IPS DF 6.9 (cell line): ENCODE data around the gene TLX1.

Source experiments
- DNase-seq: peaks from one replicate; pipeline ENCODE4 v3.0.0-alpha.2; 2013; ENCODE audit warnings: low read depth, low spot score
- H3K27ac ChIP-seq: one replicate; pipeline ENCODE4 v1.5.1; 2013; ENCODE audit warnings: low read length, control low read depth
- H3K27me3 ChIP-seq: 2 replicates; pipeline ENCODE4 v1.6.1; 2013; ENCODE audit warnings: mild to moderate bottlenecking, low read length; ENCODE audit not compliant: control insufficient read depth, insufficient read depth
- H3K36me3 ChIP-seq: 2 replicates; pipeline ENCODE4 v1.6.1; 2013; ENCODE audit warnings: low read length; ENCODE audit not compliant: control insufficient read depth, insufficient read depth
- H3K4me1 ChIP-seq: 2 replicates; pipeline ENCODE4 v1.6.1; 2013; ENCODE audit warnings: low read length; ENCODE audit not compliant: control insufficient read depth, insufficient read depth
- H3K4me3 ChIP-seq: 2 replicates; pipeline ENCODE4 v1.5.1; 2013; ENCODE audit warnings: mild to moderate bottlenecking, low read length
- H3K9me3 ChIP-seq: 2 replicates; pipeline ENCODE4 v1.6.1; 2013; ENCODE audit warnings: low read length, inconsistent platforms; ENCODE audit not compliant: control insufficient read depth, insufficient read depth
- WGBS: extraction: QIAGEN DNeasy Blood & Tissue Kit; methylation state at CpG from one replicate; pipeline ENCODE4 v1.1.7; 2013; ENCODE audit warnings: mixed read lengths, missing lambda C conversion rate; ENCODE audit not compliant: insufficient read length, insufficient coverage; 5-methylcytosine and 5-hydroxymethylcytosine counted together

The TLX1 gene

DNA sequence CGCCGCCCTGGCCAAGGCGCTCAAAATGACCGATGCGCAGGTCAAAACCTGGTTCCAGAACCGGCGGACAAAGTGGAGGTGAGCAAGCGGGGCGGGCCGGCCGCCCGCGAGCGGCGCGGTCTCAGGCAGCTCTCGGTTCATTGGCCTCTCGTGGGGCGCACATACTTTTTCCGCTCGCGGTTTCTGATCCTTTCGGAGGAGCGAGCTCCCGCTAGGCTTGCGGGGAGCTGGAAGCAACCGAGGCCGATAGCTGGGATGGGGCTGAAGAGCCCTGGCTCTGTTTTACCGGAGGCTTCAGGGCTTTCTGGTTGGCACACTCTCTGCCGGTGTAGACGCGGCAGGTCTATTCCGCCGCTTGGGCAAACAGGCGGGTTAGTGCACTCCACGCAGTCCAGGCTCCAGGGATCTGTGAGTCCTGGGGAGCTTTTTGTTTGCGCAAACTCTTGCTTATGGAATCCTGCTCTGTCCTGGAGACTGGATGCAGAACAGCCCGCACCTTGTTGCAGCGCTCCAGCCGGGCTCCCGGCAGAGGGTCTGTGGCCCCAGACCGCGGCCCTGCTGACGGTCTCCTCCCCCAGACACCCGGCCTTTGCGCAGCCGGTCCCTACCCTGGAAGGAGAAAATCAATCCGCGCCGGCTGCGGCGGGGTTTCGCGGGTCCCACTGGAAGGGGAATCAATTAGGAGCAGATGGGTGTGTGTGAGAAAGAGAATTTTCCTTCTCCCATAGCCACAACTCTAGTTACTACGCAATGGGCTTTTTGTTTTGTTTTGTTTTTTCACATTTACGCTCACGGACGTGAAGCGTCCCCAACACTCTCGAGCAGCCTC is 3.4 kb downstream of the TLX1 start:
- no peak for DNase-seq
- no peaks in the 10 kb centered on the region; the same call in 1 of the 2 replicates for H3K4me1 ChIP-seq
- no peaks in the 10 kb centered on the region for H3K36me3 ChIP-seq
- WGBS: no CpG with 5 or more reads among the region's 60 CpGs
- no peak overlapping the region for H3K27ac ChIP-seq
- H3K4me3 ChIP-seq: no peak overlapping the region
- peaks cover 99% of the 10 kb centered on the region for H3K27me3 ChIP-seq
- H3K9me3 ChIP-seq: no peaks in the 10 kb centered on the region

DNA sequence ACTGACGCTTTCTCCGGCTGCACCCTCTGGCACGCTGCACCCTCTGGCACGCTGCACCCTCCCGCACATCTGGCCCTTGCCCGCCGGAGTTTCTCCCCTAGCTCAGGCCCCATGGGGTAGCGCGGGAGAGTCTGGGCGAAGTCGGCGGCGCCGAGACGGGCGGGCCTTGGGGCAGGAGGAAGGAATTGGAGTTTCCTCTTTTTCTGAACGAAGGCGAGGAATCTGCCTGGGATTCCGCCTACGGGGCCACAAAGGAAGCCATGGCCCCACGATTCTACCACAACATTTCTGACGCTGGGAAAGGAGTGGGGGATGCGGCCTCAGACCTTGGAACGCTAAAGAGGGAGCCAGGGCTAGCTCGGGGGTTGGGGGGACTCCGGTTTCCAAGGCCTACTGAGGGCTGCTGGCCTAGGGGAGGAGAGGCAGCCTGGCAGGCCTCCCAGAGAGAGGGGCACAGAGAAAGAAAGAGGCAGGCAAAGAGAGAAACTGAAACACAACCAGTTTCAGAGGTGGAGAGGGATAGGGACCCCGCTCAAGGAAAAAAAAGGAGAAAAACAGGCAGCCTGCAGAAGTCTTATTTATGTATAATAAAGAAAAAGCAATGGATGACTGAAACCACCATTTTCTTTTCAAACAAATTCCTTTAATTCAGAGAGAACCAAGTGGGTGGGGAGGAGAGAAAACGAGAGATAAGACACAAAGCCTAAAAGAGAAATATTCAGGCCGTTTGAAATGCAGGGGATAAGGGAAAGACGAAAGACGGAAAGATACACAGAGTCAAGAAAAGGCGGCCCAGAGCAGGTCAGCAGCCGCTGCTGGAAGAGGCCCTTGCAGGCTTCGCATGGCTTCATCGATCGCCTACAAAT is 4.3 kb downstream of the TLX1 start:
- H3K27me3 ChIP-seq: peaks cover 99% of the 10 kb centered on the region
- H3K9me3 ChIP-seq: no peaks in the 10 kb centered on the region
- DNase-seq: no peak
- no CpG with 5 or more reads among the region's 36 CpGs for WGBS
- no peaks in the 10 kb centered on the region; the same call in 1 of the 2 replicates for H3K4me1 ChIP-seq
- H3K27ac ChIP-seq: no peak overlapping the region
- no peaks in the 10 kb centered on the region for H3K36me3 ChIP-seq
- H3K4me3 ChIP-seq: no peak overlapping the region

- H3K27me3 ChIP-seq: peaks cover 99% of the 10 kb centered on the region
Measured at GRCh38 chr10:101136007-101136707, 5.1 kb downstream of the TLX1 start.

DNA sequence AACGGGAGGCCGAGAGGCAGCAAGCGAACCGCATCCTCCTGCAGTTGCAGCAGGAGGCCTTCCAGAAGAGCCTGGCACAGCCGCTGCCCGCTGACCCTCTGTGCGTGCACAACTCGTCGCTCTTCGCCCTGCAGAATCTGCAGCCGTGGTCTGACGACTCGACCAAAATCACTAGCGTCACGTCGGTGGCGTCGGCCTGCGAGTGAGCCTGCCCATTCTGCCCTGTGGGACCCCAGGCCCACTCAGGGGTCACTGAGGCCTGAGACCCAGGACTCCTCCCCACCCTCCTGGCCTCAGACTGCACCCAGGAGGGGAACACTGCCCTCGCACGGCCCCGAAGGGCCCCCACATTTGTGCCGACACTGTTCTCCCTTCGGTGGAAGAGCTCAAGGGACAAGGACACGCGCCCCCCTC is 5.6 kb downstream of the TLX1 start:
- Histone ChIP-seq H3K36me3 (no peaks in the 10 kb centered on the region), H3K27me3 (peaks cover 100% of the 10 kb centered on the region), H3K4me1 (no peaks in the 10 kb centered on the region), H3K4me3 (no peak overlapping the region), H3K27ac (no peak overlapping the region), H3K9me3 (no peaks in the 10 kb centered on the region)
- no CpG with 5 or more reads among the region's 26 CpGs for WGBS
- no peak for DNase-seq

More at GRCh38 chr10:101136007-101136707, 5.1 kb downstream of the TLX1 start:
- Histone ChIP-seq H3K4me3 (no peak overlapping the region), H3K4me1 (no peaks in the 10 kb centered on the region; the same call in 1 of the 2 replicates), H3K36me3 (no peaks in the 10 kb centered on the region), H3K27ac (no peak overlapping the region), H3K9me3 (no peaks in the 10 kb centered on the region)
- no peak for DNase-seq
- WGBS: no CpG with 5 or more reads among the region's 33 CpGs

DNA sequence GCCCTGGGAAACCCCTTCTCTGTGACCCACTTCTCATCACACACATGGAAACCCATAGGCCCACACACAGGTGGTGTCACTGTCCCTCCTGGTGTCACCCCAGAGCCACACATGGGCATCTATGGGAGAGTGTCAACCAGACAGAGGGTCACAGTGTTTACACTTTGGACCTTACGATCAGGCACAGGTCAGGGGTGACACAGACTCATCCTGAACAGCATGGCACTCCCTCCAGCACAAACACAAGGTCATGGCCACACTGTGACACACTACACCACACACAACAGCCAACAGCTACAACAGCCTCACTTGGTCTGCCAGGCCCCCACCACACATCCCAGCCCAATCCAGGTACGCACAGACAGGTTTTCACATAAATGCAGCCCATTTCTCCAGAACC is 6.2 kb downstream of the TLX1 start:
- Histone ChIP-seq H3K27ac (no peak overlapping the region), H3K27me3 (peaks cover 99% of the 10 kb centered on the region), H3K9me3 (no peaks in the 10 kb centered on the region), H3K36me3 (no peaks in the 10 kb centered on the region), H3K4me1 (no peaks in the 10 kb centered on the region), H3K4me3 (no peak overlapping the region)
- WGBS: no CpG with 5 or more reads among the region's 2 CpGs
- DNase-seq: no peak

DNA sequence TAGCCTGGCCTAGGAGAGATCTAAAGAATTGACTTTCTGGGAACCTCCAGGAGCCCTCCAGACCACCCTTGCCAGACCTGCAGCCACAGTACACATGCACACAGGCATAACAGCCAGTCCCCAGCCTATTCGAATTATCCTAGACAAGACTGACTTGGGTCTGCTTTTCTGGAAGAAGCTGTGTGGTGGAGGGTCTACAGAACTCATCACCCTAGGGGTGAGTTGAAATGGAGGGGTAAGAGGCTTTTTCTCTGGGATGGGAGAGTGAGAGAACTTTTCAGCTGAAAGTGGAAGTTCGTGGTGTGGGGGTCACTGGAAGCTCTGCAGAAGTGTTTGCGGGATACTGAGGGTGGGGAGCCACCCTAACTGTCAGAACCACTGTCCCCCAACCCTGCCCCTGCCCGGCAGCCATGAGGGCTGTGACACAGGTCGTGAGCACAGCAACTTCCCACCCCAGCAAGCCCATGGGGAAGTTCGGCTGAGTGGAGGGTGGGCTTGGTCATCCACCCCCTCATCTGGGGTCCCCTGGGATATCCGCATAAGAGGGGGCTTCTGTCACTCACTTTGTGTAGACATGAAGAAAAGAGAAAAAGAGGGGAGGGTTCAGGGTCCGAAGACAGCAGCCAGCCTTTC is 7.8 kb downstream of the TLX1 start:
- no peak for DNase-seq
- Histone ChIP-seq H3K36me3 (no peaks in the 10 kb centered on the region), H3K27me3 (peaks cover 98% of the 10 kb centered on the region), H3K4me1 (no peaks in the 10 kb centered on the region), H3K27ac (no peak overlapping the region), H3K9me3 (no peaks in the 10 kb centered on the region), H3K4me3 (no peak overlapping the region)
- no CpG with 5 or more reads among the region's 8 CpGs for WGBS

DNA sequence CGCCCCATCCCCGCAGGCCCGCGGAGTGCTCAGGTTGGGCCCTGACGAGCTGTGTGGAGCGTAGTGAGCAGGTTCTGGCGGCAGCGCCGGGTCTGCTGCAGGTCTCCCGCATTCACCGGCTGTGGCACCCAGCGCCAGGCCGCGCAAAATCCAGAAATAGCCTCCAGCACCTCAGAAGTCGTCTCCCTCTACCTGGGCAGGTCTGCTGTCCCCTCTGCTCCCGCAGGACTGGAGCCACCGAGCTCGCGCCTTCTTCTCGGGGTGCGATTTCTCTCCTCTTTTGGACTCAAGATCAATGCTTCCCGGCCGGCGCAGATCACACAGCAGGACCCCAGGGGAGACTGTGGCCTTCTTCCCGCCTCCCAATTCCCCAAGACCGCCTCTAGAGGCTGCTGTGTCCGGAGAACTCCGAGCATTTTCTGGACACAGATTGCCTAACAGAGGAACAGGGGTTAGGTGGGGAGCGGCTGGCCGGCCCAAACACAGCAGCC is 8.4 kb downstream of the TLX1 start:
- peaks cover 98% of the 10 kb centered on the region for H3K27me3 ChIP-seq
- H3K4me1 ChIP-seq: no peaks in the 10 kb centered on the region
- H3K4me3 ChIP-seq: no peak overlapping the region
- H3K36me3 ChIP-seq: no peaks in the 10 kb centered on the region
- H3K9me3 ChIP-seq: no peaks in the 10 kb centered on the region
- no peak for DNase-seq
- WGBS: no CpG with 5 or more reads among the region's 30 CpGs
- H3K27ac ChIP-seq: no peak overlapping the region

DNA sequence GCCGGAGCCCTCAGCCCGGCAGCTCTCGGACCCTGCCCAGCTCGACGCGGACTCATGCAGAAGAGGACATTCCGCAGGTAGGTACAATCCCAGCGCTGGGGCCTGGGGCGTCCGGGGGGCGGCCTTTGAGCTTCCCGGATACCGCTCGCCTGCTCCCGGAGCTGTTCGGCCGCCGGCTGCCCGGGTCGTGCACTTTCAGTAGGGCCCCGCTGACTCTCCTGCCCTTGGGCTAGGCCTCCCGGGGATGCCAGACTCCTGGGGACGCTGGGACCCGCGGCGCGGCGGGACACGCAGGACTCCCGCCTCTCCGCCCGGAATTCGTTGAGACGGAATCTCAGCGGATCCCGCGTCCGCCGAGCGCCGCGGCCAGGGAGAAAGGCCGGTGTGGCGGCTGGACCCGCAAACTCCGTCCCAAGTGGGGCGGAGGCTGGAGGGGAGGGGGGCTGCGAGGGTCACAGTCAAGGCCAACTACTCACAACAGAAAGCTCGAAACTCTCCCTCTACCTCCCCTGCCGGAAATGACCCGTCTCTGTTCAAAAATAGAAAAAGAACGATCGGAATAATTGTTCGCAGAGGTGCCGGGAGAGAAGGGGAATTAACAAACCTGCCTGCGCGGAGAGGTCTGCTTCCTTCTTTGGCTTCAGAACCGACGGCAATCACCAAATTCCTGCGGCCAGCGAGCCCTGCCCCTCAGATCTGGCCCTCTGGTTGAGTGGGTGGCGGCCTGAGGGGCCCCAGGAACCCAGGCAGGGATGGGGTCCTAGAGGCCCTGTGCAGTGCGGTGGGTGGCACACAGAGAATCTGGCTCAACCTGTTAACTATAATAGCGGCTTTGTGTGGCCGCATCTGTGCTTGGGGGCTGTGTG is 9.2 kb downstream of the TLX1 start:
- DNase-seq: no peak
- H3K27me3 ChIP-seq: peaks cover 98% of the 10 kb centered on the region

DNA sequence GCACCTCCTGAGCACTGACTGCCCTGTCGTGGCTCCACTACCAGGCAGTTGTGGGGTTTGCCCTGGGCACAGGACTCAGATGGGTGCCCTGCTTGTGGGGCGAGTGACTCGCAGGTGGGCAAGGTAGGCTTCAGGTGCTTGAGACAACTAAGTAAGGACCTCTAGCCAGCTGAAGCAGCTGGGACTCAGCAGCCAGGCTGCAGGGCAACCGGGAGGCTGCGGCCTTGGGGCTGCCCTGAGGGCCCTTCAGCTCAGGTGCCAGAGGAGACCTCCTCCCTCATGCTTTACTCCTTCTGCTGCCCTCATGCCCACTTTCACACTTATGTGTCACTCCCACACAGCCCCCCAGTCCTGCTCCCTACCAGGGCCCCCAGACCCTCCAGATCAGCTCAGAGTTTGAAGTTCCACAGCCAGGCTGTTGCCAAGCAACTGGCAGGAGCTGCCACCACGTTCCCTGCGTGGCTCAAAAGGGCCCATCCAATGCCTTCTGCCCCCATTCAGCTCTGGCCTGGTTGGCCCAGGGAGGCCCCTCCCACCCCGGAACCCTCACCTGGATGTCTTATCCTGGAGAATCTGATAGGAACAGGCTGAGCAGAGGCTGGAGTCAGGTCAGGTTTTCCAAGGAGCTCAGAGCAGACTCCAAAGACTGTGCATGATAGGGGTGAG is 10.0 kb downstream of the TLX1 start:
- Histone ChIP-seq H3K27me3 (peaks cover 98% of the 10 kb centered on the region), H3K4me3 (no peak overlapping the region), H3K9me3 (no peaks in the 10 kb centered on the region), H3K4me1 (no peaks in the 10 kb centered on the region), H3K36me3 (no peaks in the 10 kb centered on the region; the same call in 1 of the 2 replicates), H3K27ac (no peak overlapping the region)
- no CpG with 5 or more reads among the region's 8 CpGs for WGBS
- DNase-seq: no peak

More for the DNA sequence above, 9.2 kb downstream of the TLX1 start:
- H3K4me1 ChIP-seq: no peaks in the 10 kb centered on the region
- no CpG with 5 or more reads among the region's 65 CpGs for WGBS
- H3K9me3 ChIP-seq: no peaks in the 10 kb centered on the region
- no peak overlapping the region for H3K4me3 ChIP-seq
- H3K27ac ChIP-seq: no peak overlapping the region
- no peaks in the 10 kb centered on the region for H3K36me3 ChIP-seq
